Lower leg skin (tissue), 3 donors: ENCODE data around the gene CLEC4F.

Source experiments
- POLR2A ChIP-seq, 2 donors: fragments of 450-650 bp; IDR thresholded peaks; one replicate each; pipeline ENCODE4 v1.6.1; 2016 to 2017; ENCODE audit warnings: antibody characterized with exemption in 2 of 2, mild to moderate bottlenecking in 1 of 2, moderate library complexity in 1 of 2
- TF ChIP-seq, protein P1 (sequence below), 3 donors: fragments of 450-650 bp; IDR thresholded peaks; one replicate each; pipeline ENCODE4 v1.5.1; 2016; ENCODE audit warnings: antibody characterized with exemption in 3 of 3, mild to moderate bottlenecking in 3 of 3, moderate library complexity in 2 of 3

DNA sequence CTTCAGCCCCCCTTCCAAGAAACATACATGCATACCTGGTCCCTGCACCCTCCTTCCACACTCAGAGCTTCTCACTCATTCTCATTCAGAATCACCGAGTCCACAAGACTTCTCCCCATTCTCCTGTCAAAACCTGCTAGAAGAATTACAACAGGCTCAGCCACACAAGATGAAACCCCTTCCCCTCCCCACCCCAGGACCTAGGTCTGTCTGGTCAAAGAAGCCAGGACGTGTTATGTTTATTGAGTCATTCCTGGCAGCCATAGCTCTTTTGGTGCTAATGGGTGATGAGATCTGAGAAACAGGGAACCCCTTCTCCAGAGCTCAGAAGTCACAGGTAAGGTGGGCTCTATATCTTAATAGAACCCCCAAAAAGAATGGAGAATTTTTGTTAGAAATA is 50.9 kb downstream of the CLEC4F start:
- TF ChIP-seq, protein P1, sequence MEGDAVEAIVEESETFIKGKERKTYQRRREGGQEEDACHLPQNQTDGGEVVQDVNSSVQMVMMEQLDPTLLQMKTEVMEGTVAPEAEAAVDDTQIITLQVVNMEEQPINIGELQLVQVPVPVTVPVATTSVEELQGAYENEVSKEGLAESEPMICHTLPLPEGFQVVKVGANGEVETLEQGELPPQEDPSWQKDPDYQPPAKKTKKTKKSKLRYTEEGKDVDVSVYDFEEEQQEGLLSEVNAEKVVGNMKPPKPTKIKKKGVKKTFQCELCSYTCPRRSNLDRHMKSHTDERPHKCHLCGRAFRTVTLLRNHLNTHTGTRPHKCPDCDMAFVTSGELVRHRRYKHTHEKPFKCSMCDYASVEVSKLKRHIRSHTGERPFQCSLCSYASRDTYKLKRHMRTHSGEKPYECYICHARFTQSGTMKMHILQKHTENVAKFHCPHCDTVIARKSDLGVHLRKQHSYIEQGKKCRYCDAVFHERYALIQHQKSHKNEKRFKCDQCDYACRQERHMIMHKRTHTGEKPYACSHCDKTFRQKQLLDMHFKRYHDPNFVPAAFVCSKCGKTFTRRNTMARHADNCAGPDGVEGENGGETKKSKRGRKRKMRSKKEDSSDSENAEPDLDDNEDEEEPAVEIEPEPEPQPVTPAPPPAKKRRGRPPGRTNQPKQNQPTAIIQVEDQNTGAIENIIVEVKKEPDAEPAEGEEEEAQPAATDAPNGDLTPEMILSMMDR (IDR thresholded peaks at IDR 0.05): no peak
- no peak for TF ChIP-seq POLR2A (IDR thresholded peaks at IDR 0.05)
